Muscle layer of duodenum (tissue), 2 donors: Measurements from ENCODE around the gene ASB15.
A peak's percentile ranks its signal among the peaks of the same experiment; 100 is the strongest.

Source experiments
- H3K27ac ChIP-seq: one replicate; pipeline ENCODE4 v1.7.0; 2013; ENCODE audit warnings: mild to moderate bottlenecking, low read length
- H3K27me3 ChIP-seq: one replicate; pipeline ENCODE4 v1.7.0; 2013; ENCODE audit warnings: low read depth, mild to moderate bottlenecking, control low read depth, low read length
- H3K36me3 ChIP-seq, 2 donors: one replicate each; pipeline ENCODE4 v1.7.0; 2013; ENCODE audit warnings: low read length in 2 of 2, control low read depth in 1 of 2, mild to moderate bottlenecking in 1 of 2; ENCODE audit not compliant: insufficient read depth in 2 of 2, control insufficient read depth in 1 of 2
- H3K4me1 ChIP-seq, 2 donors: one replicate each; pipeline ENCODE4 v1.7.0; 2013; ENCODE audit warnings: low read length in 2 of 2, mild to moderate bottlenecking in 2 of 2, control low read depth in 1 of 2, moderate library complexity in 1 of 2; ENCODE audit not compliant: insufficient read depth in 2 of 2, control insufficient read depth in 1 of 2
- H3K4me3 ChIP-seq, 2 donors: one replicate each; pipeline ENCODE4 v1.7.0; 2013; ENCODE audit warnings: low read length in 2 of 2, low read depth in 1 of 2, mild to moderate bottlenecking in 1 of 2
- H3K9me3 ChIP-seq, 2 donors: one replicate each; pipeline ENCODE4 v1.7.0; 2013; ENCODE audit warnings: low read length in 2 of 2, control low read depth in 1 of 2, mild to moderate bottlenecking in 1 of 2; ENCODE audit not compliant: control insufficient read depth in 1 of 2
- donor health status: healthy.

Gene ASB15

DNA sequence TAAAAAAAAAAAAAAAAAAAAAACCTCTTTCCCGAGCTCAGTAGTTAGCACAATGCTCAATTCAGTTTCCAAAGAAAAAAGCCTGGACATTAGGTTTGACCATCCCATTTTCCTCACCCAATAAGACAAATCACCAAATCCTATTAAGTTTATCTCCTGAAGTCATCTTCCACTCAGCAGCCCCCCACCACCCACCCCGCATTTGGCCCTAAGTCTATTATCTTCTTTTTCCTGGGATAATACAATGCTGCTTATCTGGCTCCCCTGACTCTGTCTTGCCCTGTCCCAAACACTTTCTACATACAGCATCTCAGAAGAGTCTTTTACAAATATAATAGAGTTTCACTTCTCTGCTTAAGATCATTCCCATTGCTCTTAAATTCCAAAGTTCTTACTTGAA, 36.3 kb downstream of the ASB15 start:
- H3K4me3 ChIP-seq = no peak overlapping the region
- no peak overlapping the region for H3K27ac ChIP-seq
- no peaks in the 10 kb centered on the region for H3K9me3 ChIP-seq
- H3K27me3 ChIP-seq = no peaks in the 10 kb centered on the region
- no peaks in the 10 kb centered on the region for H3K36me3 ChIP-seq
- no peaks in the 10 kb centered on the region for H3K4me1 ChIP-seq

GRCh38 chr7:123639631-123640030, 38.0 kb downstream of the ASB15 start:
- Histone ChIP-seq H3K9me3 (no peaks in the 10 kb centered on the region), H3K27me3 (no peaks in the 10 kb centered on the region), H3K36me3 (no peaks in the 10 kb centered on the region), H3K4me1 (peaks cover 3 to 8% of the 10 kb centered on the region in 2 donors), H3K4me3 (no peak overlapping the region), H3K27ac (no peak overlapping the region)

DNA sequence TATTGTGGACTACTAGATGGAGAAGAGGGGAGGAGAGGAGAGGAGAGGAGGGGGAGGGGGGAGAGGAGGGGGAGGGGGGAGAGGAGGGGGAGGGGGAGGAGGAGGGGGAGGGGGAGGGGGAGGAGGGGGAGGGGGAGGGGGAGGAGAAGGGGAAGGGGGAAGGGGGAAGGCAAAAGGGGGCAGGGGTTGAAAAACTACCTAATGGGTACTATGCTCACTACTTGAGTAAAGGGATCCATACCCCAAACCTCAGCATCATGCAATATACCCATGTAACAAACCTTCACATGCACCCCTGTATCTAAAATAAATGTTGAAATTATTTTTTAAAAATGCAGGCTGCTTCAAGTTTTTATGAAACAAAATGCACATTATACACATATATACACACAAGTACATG, 39.0 kb downstream of the ASB15 start:
- Histone ChIP-seq H3K4me1 (peaks cover 4 to 8% of the 10 kb centered on the region in 2 donors), H3K4me3 (no peak overlapping the region), H3K36me3 (no peaks in the 10 kb centered on the region), H3K27me3 (no peaks in the 10 kb centered on the region), H3K27ac (no peak overlapping the region), H3K9me3 (no peaks in the 10 kb centered on the region)

GRCh38 chr7:123641901-123642300, 40.3 kb downstream of the ASB15 start:
- no peaks in the 10 kb centered on the region for H3K27me3 ChIP-seq
- H3K4me3 ChIP-seq = no peak overlapping the region
- H3K9me3 ChIP-seq = no peaks in the 10 kb centered on the region
- no peaks in the 10 kb centered on the region for H3K36me3 ChIP-seq
- peaks cover 4 to 8% of the 10 kb centered on the region in 2 donors for H3K4me1 ChIP-seq
- no peak overlapping the region for H3K27ac ChIP-seq

GRCh38 chr7:123643495-123644441, 42.1 kb downstream of the ASB15 start:
- Histone ChIP-seq H3K36me3 (no peaks in the 10 kb centered on the region), H3K4me3 (peak overlapping the region in 1 of 2 donors; percentile 29), H3K9me3 (no peaks in the 10 kb centered on the region), H3K4me1 (peaks cover 4 to 8% of the 10 kb centered on the region in 2 donors), H3K27ac (no peak overlapping the region), H3K27me3 (no peaks in the 10 kb centered on the region)

DNA sequence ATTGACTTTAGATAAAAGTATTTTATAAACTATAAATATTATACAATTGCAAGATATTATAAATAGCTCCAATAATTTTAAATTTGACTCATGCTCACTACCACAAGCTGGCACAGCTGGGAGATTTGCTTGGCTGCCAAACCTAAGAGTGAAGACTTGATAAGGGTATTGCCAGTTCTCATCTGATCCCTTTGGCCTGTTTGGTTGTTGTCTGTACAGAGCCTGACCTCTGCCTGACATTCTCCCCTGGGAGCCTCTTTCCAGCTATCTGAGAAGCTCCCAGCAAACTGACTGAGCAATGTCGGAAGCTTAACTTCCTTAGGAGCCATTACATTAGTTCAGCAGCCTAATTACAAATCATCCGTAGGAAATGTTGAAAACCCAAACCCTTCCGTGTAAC, 43.9 kb downstream of the ASB15 start:
- Histone ChIP-seq H3K36me3 (no peaks in the 10 kb centered on the region), H3K4me3 (no peak overlapping the region), H3K27me3 (no peaks in the 10 kb centered on the region), H3K9me3 (no peaks in the 10 kb centered on the region), H3K27ac (no peak overlapping the region), H3K4me1 (peaks cover 4 to 8% of the 10 kb centered on the region in 2 donors)

DNA sequence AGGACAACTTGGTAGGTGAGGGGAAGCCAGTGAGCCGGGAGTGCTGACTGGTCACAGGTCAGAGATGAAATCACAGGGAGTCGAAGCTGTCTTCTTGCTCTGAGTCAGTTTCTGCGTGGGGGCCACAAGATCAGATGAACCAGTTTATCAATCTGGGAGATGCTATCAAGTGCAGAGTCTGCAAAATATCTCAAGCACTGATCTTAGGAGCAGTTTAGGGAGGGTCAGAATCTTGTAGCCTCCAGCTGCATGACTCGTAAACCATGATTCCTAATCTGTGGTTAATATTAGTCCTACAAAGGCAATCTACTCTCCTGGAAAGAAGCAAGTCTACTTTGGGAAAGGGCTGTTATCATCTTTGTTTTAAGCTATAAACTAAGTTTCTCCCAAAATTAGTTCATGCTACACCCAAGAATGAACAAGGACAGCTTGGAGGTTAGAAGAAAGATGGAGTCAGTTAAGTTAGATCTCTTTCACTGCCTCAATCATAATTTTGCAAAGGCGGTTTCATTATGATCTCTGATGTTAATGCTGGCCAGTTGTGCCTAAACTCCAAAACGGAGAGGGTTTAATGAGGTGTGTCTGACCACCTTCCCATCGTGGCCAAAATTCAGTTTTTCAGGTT, 45.6 kb downstream of the ASB15 start:
- H3K9me3 ChIP-seq = no peaks in the 10 kb centered on the region
- no peak overlapping the region for H3K27ac ChIP-seq
- H3K36me3 ChIP-seq = no peaks in the 10 kb centered on the region
- H3K4me1 ChIP-seq = peaks cover 4 to 8% of the 10 kb centered on the region in 2 donors
- no peaks in the 10 kb centered on the region for H3K27me3 ChIP-seq
- H3K4me3 ChIP-seq = no peak overlapping the region

DNA sequence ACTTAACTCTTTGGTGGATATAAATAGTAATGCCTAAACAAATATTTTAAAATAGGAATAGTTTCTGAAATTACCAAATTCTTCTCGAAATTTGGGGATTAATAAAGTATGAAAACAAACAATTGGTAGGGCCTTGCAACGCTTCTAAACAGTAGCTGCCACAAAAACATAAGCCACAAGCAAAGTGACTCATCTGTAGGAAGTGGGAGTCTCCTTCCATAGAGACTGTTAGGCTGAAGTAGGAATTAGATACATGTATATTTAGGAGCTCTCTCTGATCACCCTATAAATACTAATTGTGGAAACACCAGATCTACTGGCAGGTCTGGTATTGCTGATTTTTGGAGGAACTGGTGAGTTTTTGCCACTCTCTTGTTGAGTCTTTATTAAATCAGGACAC, 48.3 kb downstream of the ASB15 start:
- H3K4me1 ChIP-seq = no peaks in the 10 kb centered on the region
- no peaks in the 10 kb centered on the region for H3K27me3 ChIP-seq
- H3K36me3 ChIP-seq = no peaks in the 10 kb centered on the region
- no peak overlapping the region for H3K27ac ChIP-seq
- no peak overlapping the region for H3K4me3 ChIP-seq
- no peaks in the 10 kb centered on the region for H3K9me3 ChIP-seq

GRCh38 chr7:123650595-123650994, 49.0 kb downstream of the ASB15 start:
- Histone ChIP-seq H3K36me3 (no peaks in the 10 kb centered on the region), H3K4me1 (no peaks in the 10 kb centered on the region), H3K27ac (no peak overlapping the region), H3K9me3 (no peaks in the 10 kb centered on the region), H3K27me3 (no peaks in the 10 kb centered on the region), H3K4me3 (no peak overlapping the region)

- Histone ChIP-seq H3K36me3 (no peaks in the 10 kb centered on the region), H3K4me3 (no peak overlapping the region), H3K27ac (no peak overlapping the region), H3K9me3 (no peaks in the 10 kb centered on the region), H3K4me1 (no peaks in the 10 kb centered on the region), H3K27me3 (no peaks in the 10 kb centered on the region)
These were observed 50.8 kb downstream of the ASB15 start for GRCh38 chr7:123652406-123652805.

DNA sequence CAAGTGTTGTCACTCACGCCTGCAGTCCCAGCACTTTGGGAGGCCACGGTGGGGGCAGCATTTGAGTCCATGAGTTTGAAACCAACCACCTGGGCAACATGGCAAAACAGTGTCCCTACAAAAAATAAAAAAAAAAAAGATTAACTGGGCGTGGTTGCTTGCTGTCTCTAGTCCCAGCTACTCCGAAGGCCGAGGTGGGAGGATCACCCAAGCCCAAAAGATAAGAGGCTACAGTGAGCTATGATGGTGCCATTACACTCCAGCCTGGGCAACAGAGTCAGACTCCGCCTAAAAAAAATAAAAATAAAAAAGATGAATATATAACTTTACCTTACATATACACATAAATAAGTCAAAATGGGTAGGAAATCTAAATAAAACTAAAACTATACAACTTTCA, 51.5 kb downstream of the ASB15 start:
- H3K27me3 ChIP-seq = no peaks in the 10 kb centered on the region
- H3K4me3 ChIP-seq = no peak overlapping the region
- H3K36me3 ChIP-seq = no peaks in the 10 kb centered on the region
- H3K27ac ChIP-seq = no peak overlapping the region
- H3K9me3 ChIP-seq = no peaks in the 10 kb centered on the region
- H3K4me1 ChIP-seq = no peaks in the 10 kb centered on the region
